B cell (primary cell): ENCODE results near the gene ANTXR2. TPM values are rescaled to one million over a fixed set of nuclear protein-coding genes. Genes with fewer than 3 reads are reported as not detected.

Experiments used
- ATAC-seq: fragments of 200-7000 bp; cut with Tn5 transposase; one replicate; pipeline ENCODE4 v1.10.0; 2021; ENCODE audit warnings: low read depth, mild to moderate bottlenecking, moderate number of reproducible peaks, moderate library complexity
- CTCF ChIA-PET: fragments of 350-600 bp; sonication (Branson Sonifier 250); formaldehyde crosslinking; loops from one replicate; lab custom pipeline; 2021; ENCODE audit warnings: antibody characterized with exemption, inconsistent platforms; lab: Charles Lee
- POLR2A ChIA-PET: fragments of 350-600 bp; sonication (Branson Sonifier 250); formaldehyde crosslinking; loops from one replicate; lab custom pipeline; 2021; ENCODE audit warnings: antibody characterized with exemption; lab: Charles Lee
- DNase-seq: peaks from one replicate; pipeline ENCODE4 v3.0.0; 2013
- H2AFZ ChIP-seq: 2 replicates; pipeline ENCODE4 v1.6.1; 2012; ENCODE audit warnings: mild to moderate bottlenecking, low read depth, low read length; ENCODE audit not compliant: insufficient read depth, poor library complexity, severe bottlenecking
- H3K27ac ChIP-seq, 2 donors: 1 replicate in 1 of 2; 2 replicates in 1 of 2; pipeline ENCODE4 v1.5.1; 2012 to 2013; ENCODE audit warnings: low read length in 2 of 2, mild to moderate bottlenecking in 2 of 2, moderate library complexity in 1 of 2
- H3K27me3 ChIP-seq, 4 experiments: fragments of 200-600 bp in 1 of 4; sonication (generic) in 1 of 4; replicated peaks in 1 of 4; 1 replicate in 2 of 4; 2 replicates in 2 of 4; pipeline versions ENCODE4 v1.6.1 to v1.7.0; 2013 to 2016; ENCODE audit warnings: low read length in 3 of 4, mild to moderate bottlenecking in 2 of 4, mixed read lengths in 1 of 4, moderate library complexity in 1 of 4; ENCODE audit not compliant: insufficient read depth in 4 of 4, control insufficient read depth in 3 of 4; ENCODE audit errors: control extremely low read depth in 1 of 4
- H3K36me3 ChIP-seq, 2 experiments: replicated peaks in 1 of 2; 1 replicate in 1 of 2; 2 replicates in 1 of 2; pipeline versions ENCODE4 v1.6.1 to v1.7.1; 2013; ENCODE audit warnings: low read length in 1 of 2; ENCODE audit not compliant: insufficient read depth in 2 of 2, control insufficient read depth in 1 of 2; ENCODE audit errors: control extremely low read depth in 1 of 2, extremely low read depth in 1 of 2
- H3K4me1 ChIP-seq, 2 donors: fragments of 200-600 bp in 1 of 2; sonication (generic) in 1 of 2; 1 replicate in 1 of 2; 2 replicates in 1 of 2; pipeline versions ENCODE4 v1.5.1 to v1.6.1; 2013 to 2017; ENCODE audit warnings: low read length in 2 of 2; ENCODE audit not compliant: control insufficient read depth in 2 of 2, insufficient read depth in 2 of 2
- H3K4me2 ChIP-seq: replicated peaks from 2 replicates; pipeline ENCODE3; 2012; ENCODE audit warnings: mild to moderate bottlenecking, low read depth, low read length; ENCODE audit not compliant: poor library complexity, severe bottlenecking
- H3K4me3 ChIP-seq, 5 experiments: fragments of 200-600 bp in 1 of 5; sonication (generic) in 1 of 5; 1 replicate in 3 of 5; 2 replicates in 2 of 5; pipeline versions ENCODE4 v1.5.1 to v1.7.0; 2011 to 2016; ENCODE audit warnings: low read length in 4 of 5, mild to moderate bottlenecking in 4 of 5, low read depth in 2 of 5, control low read depth in 1 of 5, moderate library complexity in 1 of 5; ENCODE audit not compliant: insufficient read depth in 1 of 5; ENCODE audit errors: control extremely low read depth in 1 of 5, extremely low read depth in 1 of 5
- H3K79me2 ChIP-seq: fragments of 200-600 bp; sonication (generic); one replicate; pipeline ENCODE4 v1.6.0; 2016; ENCODE audit warnings: low read length; ENCODE audit not compliant: control insufficient read depth, insufficient read depth
- H3K9ac ChIP-seq: fragments of 200-600 bp; sonication (generic); 2 replicates; pipeline ENCODE4 v1.6.1; 2017; ENCODE audit warnings: mild to moderate bottlenecking, low read length, moderate library complexity
- H3K9me3 ChIP-seq, 3 donors: one replicate each; pipeline versions ENCODE4 v1.6.1 to v1.7.1; 2013; ENCODE audit warnings: low read length in 2 of 3; ENCODE audit not compliant: control insufficient read depth in 2 of 3, insufficient read depth in 1 of 3; ENCODE audit errors: control extremely low read depth in 1 of 3
- H4K20me1 ChIP-seq: 2 replicates; pipeline ENCODE4 v1.6.0; 2012; ENCODE audit warnings: mild to moderate bottlenecking, low read length; ENCODE audit not compliant: insufficient read depth, control insufficient read depth, poor library complexity, severe bottlenecking
- H3K27ac Mint-ChIP-seq: one replicate; pipeline ENCODE4 v1.8.0; 2021; ENCODE audit warnings: mixed read lengths
- H3K27me3 Mint-ChIP-seq: one replicate; pipeline ENCODE4 v1.8.0; 2021; ENCODE audit warnings: mixed read lengths
- H3K4me1 Mint-ChIP-seq: one replicate; pipeline ENCODE4 v1.8.0; 2021; ENCODE audit warnings: mixed read lengths
- H3K4me3 Mint-ChIP-seq: one replicate; pipeline ENCODE4 v1.8.0; 2021; ENCODE audit warnings: mixed read lengths
- H3K9me3 Mint-ChIP-seq: one replicate; pipeline ENCODE4 v1.8.0; 2022; ENCODE audit warnings: mixed read lengths; ENCODE audit not compliant: insufficient read depth
- CTCF ChIP-seq: fragments of 200-600 bp; IDR thresholded peaks from one replicate; pipeline ENCODE4 v1.8.0; 2022; ENCODE audit warnings: antibody characterized with exemption, mild to moderate bottlenecking
- EZH2 ChIP-seq: IDR thresholded peaks from 2 replicates; pipeline ENCODE4 v1.6.1; 2012; ENCODE audit warnings: borderline replicate concordance, low read depth, mild to moderate bottlenecking, moderate library complexity, low read length; ENCODE audit not compliant: insufficient read depth, poor library complexity, severe bottlenecking
- WGBS: methylation state at CpG from one replicate; pipeline ENCODE4 v1.1.5; 2013; ENCODE audit warnings: missing lambda C conversion rate; ENCODE audit not compliant: insufficient coverage; 5-methylcytosine and 5-hydroxymethylcytosine counted together
- intact Hi-C: fragments of 100-400 bp; cut with micrococcal nuclease; formaldehyde crosslinking; loops from one replicate; pipeline ENCODE4 v1.10.0; 2022
- polyA plus RNA-seq: library from polyadenylated mRNA; depleted of rRNA; stranded (reverse); fragments of >200 nt; gene quantifications from 2 replicates; pipeline ENCODE4 v1.2.3, GENCODE V29; 2012
- total RNA-seq, 2 donors: library from RNA; stranded (reverse); fragments of 120-200 nt in 1 of 2; gene quantifications; 1 replicate in 1 of 2; 2 replicates in 1 of 2; pipeline versions ENCODE4 v1.2.3 to v1.2.4, GENCODE V29; 2013 to 2022

Gene ANTXR2
- total and polyA plus RNA-seq, 2 donors (not counting 1 experiment from before 2014, with no cell fraction given) = 10.6 to 63.0 TPM

- peaks cover 0 to 3% of the 10 kb centered on the region in 2 donors for H3K4me1 ChIP-seq
- peaks cover 27% of the 10 kb centered on the region for H3K4me1 Mint-ChIP-seq
- H3K4me3 Mint-ChIP-seq = no peak overlapping the region
- H3K27ac Mint-ChIP-seq = no peak overlapping the region
- CTCF ChIA-PET = interaction anchor here (0.7 kb wide), 1 partner anchor 495 kb away, joined by 5 read pairs; no protein-coding TSS in a partner anchor
- intact Hi-C loops = no loop called here
- no peak overlapping the region for H3K4me2 ChIP-seq
- H3K9ac ChIP-seq = no peak overlapping the region
- TF ChIP-seq CTCF (no peak), EZH2 (no peak)
- POLR2A ChIA-PET = no interaction called here
- H3K27me3 ChIP-seq = no peaks in the 10 kb centered on the region
- peaks cover 6 to 9% of the 10 kb centered on the region in 2 experiments for H3K36me3 ChIP-seq
- no peak overlapping the region for H3K27ac ChIP-seq
- H3K9me3 Mint-ChIP-seq = no peaks in the 10 kb centered on the region
- peaks cover 22% of the 10 kb centered on the region for H3K79me2 ChIP-seq
- no peak overlapping the region for H2AFZ ChIP-seq
- ATAC-seq (no peak), DNase-seq (no peak)
- 100% methylated on average over 1 of the region's 1 CpG for WGBS
- H3K27me3 Mint-ChIP-seq = no peaks in the 10 kb centered on the region
- peaks cover 0 to 3% (median 0%) of the 10 kb centered on the region in 3 donors for H3K9me3 ChIP-seq
- H4K20me1 ChIP-seq = peaks cover 43% of the 10 kb centered on the region
- no peak overlapping the region for H3K4me3 ChIP-seq
Observed at GRCh38 chr4:79987401-79987800, 85.6 kb downstream of the ANTXR2 start.

GRCh38 chr4:79983431-79983830, 89.6 kb downstream of the ANTXR2 start:
- H3K27me3 Mint-ChIP-seq = no peaks in the 10 kb centered on the region
- H3K4me1 ChIP-seq = peaks cover 0 to 1% of the 10 kb centered on the region in 2 donors
- no peak overlapping the region for H3K27ac Mint-ChIP-seq
- ATAC-seq (no peak), DNase-seq (no peak)
- H3K4me3 ChIP-seq = no peak overlapping the region
- no CpG with 5 or more reads among the region's 4 CpGs for WGBS
- H3K79me2 ChIP-seq = peaks cover 3% of the 10 kb centered on the region
- H3K27ac ChIP-seq = no peak overlapping the region
- no peak overlapping the region for H2AFZ ChIP-seq
- TF ChIP-seq CTCF (no peak), EZH2 (no peak)
- ChIA-PET POLR2A (no interaction called here), CTCF (no interaction called here)
- H3K36me3 ChIP-seq = peaks cover 6 to 19% of the 10 kb centered on the region in 2 experiments
- H3K9me3 ChIP-seq = no peaks in the 10 kb centered on the region
- intact Hi-C loops = no loop called here
- H3K9me3 Mint-ChIP-seq = no peaks in the 10 kb centered on the region
- peaks cover 19% of the 10 kb centered on the region for H4K20me1 ChIP-seq
- peaks cover 2% of the 10 kb centered on the region for H3K4me1 Mint-ChIP-seq
- no peak overlapping the region for H3K4me3 Mint-ChIP-seq
- H3K4me2 ChIP-seq = no peak overlapping the region
- no peaks in the 10 kb centered on the region for H3K27me3 ChIP-seq
- H3K9ac ChIP-seq = no peak overlapping the region
